NCI-H128 (cell line): Measurements from ENCODE around the gene NR1D1.

Experiments
- DNase-seq: peaks from one replicate; lab custom pipeline; 2025; ENCODE audit not compliant: unreplicated experiment; lab: John Stamatoyannopoulos, UW

The NR1D1 gene

DNA sequence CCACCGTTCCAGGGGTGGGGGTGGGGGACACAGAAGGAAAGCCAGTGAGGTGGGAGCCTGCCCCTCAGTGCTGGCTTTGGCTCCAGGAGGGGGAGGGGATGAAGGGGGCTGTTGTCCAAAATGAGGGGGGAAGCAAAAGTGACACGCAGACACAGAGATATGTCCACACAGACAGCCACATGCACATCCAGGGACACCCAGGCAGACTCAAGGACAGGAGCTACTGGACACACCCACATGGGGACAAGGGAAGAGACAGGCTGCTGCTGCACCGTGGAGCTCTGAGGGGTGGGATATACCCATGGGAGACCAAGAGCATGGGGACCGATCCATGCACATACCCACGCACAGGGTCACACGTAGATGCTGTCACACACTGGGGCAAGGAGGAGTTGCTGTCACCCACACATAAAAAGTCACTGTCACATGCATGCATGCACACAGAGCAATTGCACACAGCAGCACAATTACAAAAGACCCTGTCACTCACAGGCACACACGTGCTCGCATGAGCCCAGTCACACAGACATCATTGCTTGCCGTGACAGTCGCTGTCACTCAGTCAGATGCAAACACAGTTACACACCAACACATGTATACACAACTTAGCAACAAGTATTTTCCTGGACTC is 36.4 kb downstream of the NR1D1 start:
- DNase-seq = no peak

DNA sequence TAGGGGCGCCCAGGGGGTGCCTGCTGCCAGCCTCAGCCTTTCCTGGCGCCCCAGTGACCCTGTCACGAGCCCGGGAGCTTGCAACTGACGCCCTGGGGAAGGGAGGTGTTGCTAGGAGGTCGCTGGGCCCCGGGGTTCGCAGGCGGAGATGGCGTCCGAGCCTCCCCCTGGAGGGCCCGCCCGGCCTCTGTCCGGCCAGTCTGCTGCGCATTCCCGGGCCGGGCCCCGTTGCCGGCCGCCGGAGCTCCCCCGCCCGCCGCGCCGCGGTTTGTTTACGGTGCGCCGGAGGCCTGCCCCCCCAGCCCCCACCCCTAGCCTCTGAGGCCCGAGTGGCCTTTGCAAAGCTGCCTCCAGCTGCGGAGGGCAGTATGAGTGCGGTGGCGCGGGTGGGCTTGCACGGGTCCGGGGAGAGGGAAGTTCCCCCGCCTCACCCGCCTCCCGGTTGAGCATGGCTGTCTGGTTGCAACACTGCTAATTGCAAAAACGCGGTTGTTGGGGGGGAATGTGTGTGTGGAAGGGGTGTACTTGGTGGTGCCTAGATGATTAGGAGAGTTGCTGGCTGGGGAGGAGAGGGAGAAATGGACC is 37.1 kb downstream of the NR1D1 start:
- DNase-seq = no peak

DNA sequence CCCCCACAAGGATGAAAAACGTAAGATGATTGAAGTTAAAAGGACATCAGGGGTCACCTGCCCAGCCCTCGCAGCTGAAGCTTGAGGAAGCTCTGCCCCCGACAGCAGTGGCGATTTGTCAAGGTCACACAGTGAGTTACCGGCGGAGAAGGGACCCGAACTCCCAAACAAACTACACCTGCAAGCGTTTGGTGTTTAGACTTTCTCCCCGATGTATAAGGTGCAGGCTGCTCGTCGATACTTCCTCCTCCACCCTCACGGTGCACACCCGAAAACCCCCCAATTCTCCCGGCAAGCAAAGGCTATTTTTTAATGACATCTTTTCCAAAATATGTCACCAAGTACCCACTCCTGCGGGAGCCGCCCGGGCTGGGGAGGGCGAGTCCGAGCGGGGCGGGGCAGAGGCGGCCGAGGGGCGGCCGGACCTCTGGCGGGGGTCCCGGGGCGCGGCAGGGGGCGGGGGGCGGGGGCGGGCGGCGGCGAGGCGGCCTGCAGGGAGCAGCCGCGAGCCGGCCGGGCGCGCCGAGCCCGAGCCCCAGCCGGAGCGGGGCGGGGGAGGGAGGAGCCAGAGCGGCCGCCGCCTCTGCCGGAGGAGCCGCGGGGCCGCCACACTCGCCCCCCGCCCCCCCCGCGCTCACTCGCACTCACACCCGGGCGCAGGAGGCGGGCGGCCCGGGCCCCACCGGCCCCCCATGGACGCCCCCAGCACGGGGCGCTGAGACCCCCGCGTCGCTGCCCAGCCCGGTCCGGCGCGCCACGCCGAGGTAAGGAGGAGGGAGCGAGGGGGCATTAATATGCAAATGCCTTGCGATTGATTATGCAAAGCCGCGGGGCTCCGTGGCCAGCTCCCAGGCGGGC is 37.8 kb downstream of the NR1D1 start, which contains the start of gene THRA:
TSS of gene THRA (plus strand) at position 637 of the 858 bp plus-strand sequence. CDS start 11,524 bp downstream, outside the sequence.
- no peak for DNase-seq

DNA sequence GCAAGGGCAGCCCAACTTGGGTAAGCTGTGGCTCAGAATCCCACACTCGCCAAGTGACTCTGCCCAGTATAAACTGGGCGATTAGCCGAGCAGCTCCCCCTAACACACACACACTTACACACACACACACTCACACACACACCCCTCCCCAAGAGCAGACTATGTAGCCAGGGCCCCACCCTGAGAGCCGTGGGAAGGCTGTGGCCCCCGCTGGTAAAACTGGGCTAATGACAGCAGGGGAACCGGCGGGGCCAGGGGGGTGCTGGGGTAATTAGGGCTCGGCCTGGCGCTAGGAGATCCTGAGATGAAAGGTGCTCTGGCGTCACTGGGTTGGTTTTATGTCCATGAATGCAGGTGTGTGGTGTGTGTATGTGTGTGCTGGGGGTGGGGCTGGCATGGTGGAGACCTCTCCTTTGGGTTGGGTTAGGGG is 38.8 kb downstream of the NR1D1 start:
- no peak for DNase-seq

DNA sequence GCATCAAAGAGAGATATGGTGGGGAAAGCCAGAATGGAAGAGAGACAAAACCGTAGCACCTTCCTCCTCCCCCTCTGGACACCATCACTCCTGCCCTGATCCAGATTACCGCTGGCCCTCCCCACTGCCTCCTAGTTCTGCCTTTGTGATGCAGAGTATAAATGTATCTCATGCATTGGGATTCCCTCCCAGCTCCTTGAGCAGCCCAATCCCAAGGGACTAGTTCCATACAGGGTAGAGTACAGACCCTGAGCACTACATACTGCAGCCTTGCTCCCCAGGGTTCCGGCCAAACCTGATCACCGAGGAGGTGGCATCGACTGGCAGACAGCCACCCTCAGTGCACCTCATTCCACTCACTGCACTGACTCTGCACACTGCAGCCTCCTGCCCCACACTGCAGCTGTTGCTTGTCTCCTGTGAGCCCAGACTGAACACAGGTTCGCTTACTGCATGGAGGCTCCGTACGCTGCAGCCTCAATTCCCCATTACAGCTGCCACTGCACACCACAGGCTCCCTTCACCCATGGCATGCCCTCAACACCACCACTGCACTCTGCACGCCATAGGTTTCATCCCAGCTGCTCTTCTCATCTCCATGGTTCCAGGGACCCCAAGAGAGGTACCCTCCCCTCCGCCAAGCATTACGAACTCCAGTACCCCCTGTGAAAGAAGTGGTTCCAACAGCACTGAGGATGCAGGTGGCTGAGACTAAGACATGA is 39.3 kb downstream of the NR1D1 start:
- DNase-seq = no peak

DNA sequence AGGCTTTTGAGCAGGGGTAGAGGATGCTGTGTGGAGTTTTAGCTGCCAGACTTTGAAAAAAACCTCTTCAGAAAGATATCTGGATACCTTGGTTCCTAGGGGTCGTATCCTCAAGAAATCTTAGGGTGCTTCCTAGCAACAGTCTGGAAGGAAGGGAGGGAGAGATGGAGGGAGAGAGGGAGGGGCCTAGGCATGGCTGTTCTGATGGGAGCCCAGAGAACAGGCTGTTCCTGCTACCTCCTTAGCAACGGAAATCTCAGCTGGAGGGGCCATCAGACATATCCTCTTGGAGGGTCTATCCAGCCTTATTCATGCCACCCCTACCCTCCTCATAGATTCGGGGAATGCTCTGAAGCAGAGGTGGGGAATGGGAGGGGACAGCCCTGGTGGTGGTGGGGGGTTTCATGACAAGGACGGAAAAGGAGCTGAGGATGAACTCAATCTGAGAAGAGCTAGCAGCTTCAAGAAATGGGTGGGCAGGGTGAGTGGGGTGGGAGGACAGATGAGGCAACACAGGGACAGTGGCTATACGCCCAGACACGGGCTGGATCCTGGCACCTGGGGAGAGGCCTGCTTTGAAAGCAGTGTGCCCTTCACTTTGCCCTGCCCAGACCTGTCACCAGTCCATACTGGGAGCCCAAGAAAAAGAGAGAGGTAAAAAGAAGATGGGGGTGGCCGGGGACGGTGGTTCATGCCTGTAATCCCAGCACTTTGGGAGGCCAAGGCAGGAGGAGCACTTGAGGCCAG is 40.5 kb downstream of the NR1D1 start:
- DNase-seq = no peak

DNA sequence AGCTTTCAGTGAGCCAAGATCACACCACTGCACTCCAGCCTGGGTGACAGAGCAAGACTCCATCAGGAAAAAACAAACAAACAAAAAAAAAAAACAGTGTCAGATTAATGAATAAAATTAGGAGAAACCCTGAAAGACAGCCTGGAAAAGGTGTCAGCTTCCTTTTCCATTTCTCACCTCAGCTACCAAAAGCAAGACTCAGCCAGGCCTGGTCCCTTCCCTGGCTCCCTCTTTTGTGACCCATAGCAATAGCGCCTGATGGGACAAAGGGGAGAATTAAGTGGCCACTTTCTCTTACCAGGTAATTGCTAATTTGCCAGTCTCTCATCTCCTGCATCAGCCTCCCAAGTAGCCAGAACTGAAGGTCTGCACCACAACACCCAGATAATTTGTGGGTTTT is 41.5 kb downstream of the NR1D1 start:
- DNase-seq = no peak

DNA sequence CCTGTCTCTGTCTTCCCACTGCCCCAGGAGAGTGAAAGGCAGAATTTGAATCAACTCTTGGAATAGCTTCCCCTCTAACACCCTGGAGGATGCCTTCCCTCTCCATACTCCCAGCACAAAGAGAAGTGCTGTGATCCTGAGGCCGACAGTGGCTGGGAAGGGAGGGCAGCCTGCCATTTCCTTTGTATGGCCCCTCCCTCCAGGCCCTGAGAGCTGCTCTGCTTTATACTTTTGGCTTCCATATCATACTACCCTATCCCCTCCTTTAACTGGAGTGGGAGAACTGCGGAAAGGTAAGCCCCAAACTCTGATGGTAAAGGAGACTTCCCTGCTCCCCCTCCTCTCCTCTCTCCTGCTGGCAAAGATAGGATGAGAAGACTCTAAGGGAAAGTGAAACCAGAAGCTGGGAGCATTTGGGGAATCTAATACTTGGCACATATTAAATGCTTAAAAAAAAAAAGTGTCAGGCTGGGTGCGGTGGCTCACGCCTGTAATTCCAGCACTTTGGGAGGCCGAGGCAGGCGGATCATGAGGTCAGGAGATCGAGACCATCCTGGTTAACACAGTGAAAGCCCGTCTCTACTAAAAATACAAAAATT is 42.1 kb downstream of the NR1D1 start:
- DNase-seq = no peak

DNA sequence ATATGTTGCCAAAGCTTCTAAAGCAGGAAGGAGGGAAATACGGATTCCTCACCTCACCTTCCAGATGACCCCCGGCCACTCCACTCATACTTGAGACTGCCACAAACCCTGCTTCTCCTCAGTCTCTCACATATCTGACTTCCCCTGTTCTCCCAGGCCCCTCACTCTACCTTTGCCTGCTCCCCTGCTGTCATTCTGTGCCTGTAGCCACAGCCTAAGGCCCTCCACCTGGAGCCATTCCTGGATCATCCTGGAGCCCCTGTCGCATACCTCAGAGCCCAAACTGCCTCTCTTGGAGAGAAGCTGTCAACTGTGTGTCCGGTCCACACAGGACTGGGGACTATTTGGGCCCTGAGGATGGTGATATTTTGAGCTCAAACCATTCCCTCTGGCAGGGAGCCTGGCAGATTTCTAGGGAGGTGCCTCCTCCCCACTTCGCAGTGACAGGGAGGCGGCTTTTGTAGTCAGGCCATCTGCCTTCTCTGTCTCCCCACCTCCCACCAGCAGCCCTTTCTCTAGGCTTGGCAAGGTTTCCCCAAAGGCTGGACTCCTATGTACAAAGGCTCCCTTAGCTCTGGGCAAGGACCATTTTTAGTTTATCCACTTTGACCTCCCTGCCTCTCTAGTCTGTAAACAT is 43.9 kb downstream of the NR1D1 start:
- DNase-seq = no peak
